ENCODE measurements around the gene ZBTB48.

ZBTB48 gene

DNA sequence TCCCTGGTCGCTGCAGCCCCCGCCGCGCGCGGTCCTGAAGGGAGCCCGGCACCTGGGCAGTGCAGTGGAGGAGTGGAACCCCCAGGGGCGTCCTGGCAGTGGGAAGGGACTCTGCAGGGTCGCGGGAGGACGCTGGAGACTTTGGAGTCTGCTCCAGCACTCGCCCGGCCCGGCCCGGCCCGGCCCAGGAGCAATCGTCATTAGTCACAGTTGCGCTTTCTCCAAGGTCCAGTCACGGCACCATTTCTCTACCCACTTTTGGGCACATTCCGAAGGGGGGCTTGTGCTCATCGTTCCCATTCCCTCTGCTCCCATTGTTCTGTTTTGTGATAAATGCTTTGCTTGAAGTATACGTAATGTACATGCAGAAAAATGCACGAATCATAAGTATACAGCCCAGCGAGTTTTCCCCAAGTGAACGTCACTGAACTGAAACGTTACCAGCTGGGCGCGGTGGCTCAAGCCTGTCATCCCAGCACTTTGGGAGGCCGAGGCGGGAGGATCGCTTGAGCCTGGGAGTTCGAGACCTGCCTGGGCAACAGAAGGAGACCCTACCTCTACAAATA, 45.9 kb downstream of the ZBTB48 start:
- Histone ChIP-seq H3K79me2 (ENCODE audit: insufficient read depth, low read length) (peaks cover 9% of the 10 kb centered on the region; the same call in 1 of the 2 replicates), H3K9me3 (ENCODE audit: insufficient read depth, low read length) (no peaks in the 10 kb centered on the region), H3K4me3 (ENCODE audit: insufficient read depth, low read length, poor library complexity, severe bottlenecking) (peak overlapping the region; percentile 69), H3K27me3 (ENCODE audit: low read length) (no peaks in the 10 kb centered on the region), H4K20me1 (ENCODE audit: low read depth, low read length) (no peaks in the 10 kb centered on the region), H3F3A (ENCODE audit: insufficient read depth) (peaks cover 11% of the 10 kb centered on the region; the same call in 1 of the 2 replicates), H3K4me2 (ENCODE audit: low read depth, low read length, poor library complexity, severe bottlenecking) (peak overlapping the region; percentile 58), H3K9me2 (replicated peaks; ENCODE audit: insufficient read depth, low read length) (no peaks in the 10 kb centered on the region), H3K9ac (ENCODE audit: low read length) (peak overlapping the region; percentile 66), H3K36me3 (ENCODE audit: low read length) (0 out of 2 replicates have a peak, but pooled peaks cover 4% of the 10 kb centered on the region), H3K27ac (ENCODE audit: low read depth, low read length) (no peak overlapping the region), H2AFZ (ENCODE audit: low read depth, low read length, severe bottlenecking) (peak overlapping the region; percentile 84)
- TF ChIP-seq, protein P1, sequence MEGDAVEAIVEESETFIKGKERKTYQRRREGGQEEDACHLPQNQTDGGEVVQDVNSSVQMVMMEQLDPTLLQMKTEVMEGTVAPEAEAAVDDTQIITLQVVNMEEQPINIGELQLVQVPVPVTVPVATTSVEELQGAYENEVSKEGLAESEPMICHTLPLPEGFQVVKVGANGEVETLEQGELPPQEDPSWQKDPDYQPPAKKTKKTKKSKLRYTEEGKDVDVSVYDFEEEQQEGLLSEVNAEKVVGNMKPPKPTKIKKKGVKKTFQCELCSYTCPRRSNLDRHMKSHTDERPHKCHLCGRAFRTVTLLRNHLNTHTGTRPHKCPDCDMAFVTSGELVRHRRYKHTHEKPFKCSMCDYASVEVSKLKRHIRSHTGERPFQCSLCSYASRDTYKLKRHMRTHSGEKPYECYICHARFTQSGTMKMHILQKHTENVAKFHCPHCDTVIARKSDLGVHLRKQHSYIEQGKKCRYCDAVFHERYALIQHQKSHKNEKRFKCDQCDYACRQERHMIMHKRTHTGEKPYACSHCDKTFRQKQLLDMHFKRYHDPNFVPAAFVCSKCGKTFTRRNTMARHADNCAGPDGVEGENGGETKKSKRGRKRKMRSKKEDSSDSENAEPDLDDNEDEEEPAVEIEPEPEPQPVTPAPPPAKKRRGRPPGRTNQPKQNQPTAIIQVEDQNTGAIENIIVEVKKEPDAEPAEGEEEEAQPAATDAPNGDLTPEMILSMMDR (IDR thresholded peaks at IDR 0.05; ENCODE audit: insufficient read depth, low read length, poor library complexity, severe bottlenecking), result no peak
- no peak for TF ChIP-seq EZH2phosphoT487 (conservative IDR thresholded peaks at IDR 0.05; ENCODE audit: low read length)

DNA sequence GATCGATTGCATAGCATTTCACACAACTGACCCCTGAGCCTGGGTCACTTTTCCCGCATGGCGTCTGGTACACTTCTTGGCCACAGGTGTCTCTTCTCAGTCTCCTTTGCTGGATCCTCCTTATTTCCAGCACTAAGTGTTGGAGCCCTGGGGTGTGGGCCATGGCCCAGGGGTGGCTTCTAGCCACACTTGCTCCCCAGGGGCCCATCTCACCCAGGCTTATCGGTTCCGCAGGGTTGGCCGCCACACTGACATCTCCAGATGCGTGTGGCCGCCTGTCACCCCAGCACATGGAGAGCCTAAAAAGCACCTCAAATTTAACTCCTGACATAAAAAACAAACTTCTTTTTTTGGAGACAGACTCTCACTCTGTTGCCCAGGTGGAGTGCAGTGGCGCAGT, 47.2 kb downstream of the ZBTB48 start:
- no peaks in the 10 kb centered on the region for H3K9me3 ChIP-seq (ENCODE audit: insufficient read depth, low read length)
- H4K20me1 ChIP-seq (ENCODE audit: low read depth, low read length), result no peaks in the 10 kb centered on the region
- H3K9ac ChIP-seq (ENCODE audit: low read length), result no peak overlapping the region
- H3K4me2 ChIP-seq (ENCODE audit: low read depth, low read length, poor library complexity, severe bottlenecking), result no peak overlapping the region
- H3K9me2 ChIP-seq (replicated peaks; ENCODE audit: insufficient read depth, low read length), result no peaks in the 10 kb centered on the region
- TF ChIP-seq, protein P1 (IDR thresholded peaks at IDR 0.05; ENCODE audit: insufficient read depth, low read length, poor library complexity, severe bottlenecking), result no peak
- no peak for TF ChIP-seq EZH2phosphoT487 (conservative IDR thresholded peaks at IDR 0.05; ENCODE audit: low read length)
- H3K4me3 ChIP-seq (ENCODE audit: insufficient read depth, low read length, poor library complexity, severe bottlenecking), result no peak overlapping the region
- no peaks in the 10 kb centered on the region for H3K27me3 ChIP-seq (ENCODE audit: low read length)
- no peaks in the 10 kb centered on the region for H3K36me3 ChIP-seq (ENCODE audit: low read length)
- no peak overlapping the region for H3K27ac ChIP-seq (ENCODE audit: low read depth, low read length)
- peaks cover 9% of the 10 kb centered on the region; the same call in 1 of the 2 replicates for H3K79me2 ChIP-seq (ENCODE audit: insufficient read depth, low read length)
- H2AFZ ChIP-seq (ENCODE audit: low read depth, low read length, severe bottlenecking), result no peak overlapping the region
- peaks cover 11% of the 10 kb centered on the region; the same call in 1 of the 2 replicates for H3F3A ChIP-seq (ENCODE audit: insufficient read depth)

DNA sequence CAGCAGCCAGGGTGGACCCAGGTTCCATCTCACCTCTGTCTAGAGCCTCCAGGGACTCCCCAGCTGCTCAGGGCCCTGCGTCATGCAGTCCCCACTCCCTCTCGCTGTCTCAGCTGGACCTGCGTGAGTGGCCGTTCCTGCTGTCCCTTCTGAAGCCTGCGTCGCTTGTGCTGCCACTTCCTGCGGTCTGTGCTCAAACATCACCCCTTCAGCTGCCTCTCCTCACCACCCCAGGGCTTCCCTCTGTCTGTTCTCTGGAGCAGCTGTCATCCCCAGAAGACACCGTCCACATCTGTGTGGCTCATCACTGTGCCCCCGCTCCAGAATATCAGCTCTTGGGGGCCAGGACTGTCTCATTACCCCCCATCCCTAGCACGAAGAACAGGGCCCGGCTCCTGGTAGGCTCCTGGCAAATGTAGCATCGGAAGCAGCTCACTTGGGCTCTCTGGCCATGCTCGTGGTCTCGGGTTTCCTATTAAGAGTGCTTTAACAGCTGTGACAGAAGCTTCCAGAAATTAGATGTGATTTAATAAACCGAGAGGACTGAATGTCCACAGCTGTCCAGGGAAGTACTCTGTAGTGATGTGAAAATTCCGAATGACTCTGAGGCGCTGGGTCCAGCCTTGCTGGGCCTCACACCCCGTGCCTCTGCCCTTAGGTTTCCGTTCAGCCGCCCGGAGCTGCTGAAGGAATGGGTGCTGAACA, 48.2 kb downstream of the ZBTB48 start:
- Histone ChIP-seq H4K20me1 (ENCODE audit: low read depth, low read length) (no peaks in the 10 kb centered on the region), H3F3A (ENCODE audit: insufficient read depth) (peaks cover 11% of the 10 kb centered on the region; the same call in 1 of the 2 replicates), H3K4me2 (ENCODE audit: low read depth, low read length, poor library complexity, severe bottlenecking) (no peak overlapping the region), H3K4me3 (ENCODE audit: insufficient read depth, low read length, poor library complexity, severe bottlenecking) (no peak overlapping the region), H3K79me2 (ENCODE audit: insufficient read depth, low read length) (peaks cover 9% of the 10 kb centered on the region; the same call in 1 of the 2 replicates), H3K9me2 (replicated peaks; ENCODE audit: insufficient read depth, low read length) (no peaks in the 10 kb centered on the region), H3K36me3 (ENCODE audit: low read length) (no peaks in the 10 kb centered on the region), H3K9me3 (ENCODE audit: insufficient read depth, low read length) (no peaks in the 10 kb centered on the region), H3K27ac (ENCODE audit: low read depth, low read length) (no peak overlapping the region), H3K9ac (ENCODE audit: low read length) (no peak overlapping the region), H2AFZ (ENCODE audit: low read depth, low read length, severe bottlenecking) (no peak overlapping the region), H3K27me3 (ENCODE audit: low read length) (no peaks in the 10 kb centered on the region)
- TF ChIP-seq, protein P1 (IDR thresholded peaks at IDR 0.05; ENCODE audit: insufficient read depth, low read length, poor library complexity, severe bottlenecking), result no peak
- TF ChIP-seq EZH2phosphoT487 (conservative IDR thresholded peaks at IDR 0.05; ENCODE audit: low read length), result no peak

Measured in SU-DHL-6 (cell line).